Dermis blood vessel endothelial cell (primary cell): ENCODE results near the gene PROP1. TPM values are rescaled to one million over a fixed set of nuclear protein-coding genes. Genes with fewer than 3 reads are reported as not detected.
"Not testable (repeated sequence)": the region's sequence is repeated elsewhere in the genome, so short reads cannot be mapped to it uniquely, and the experiment has no call there.

ENCODE experiments used
- DNase-seq: peaks from one replicate; pipeline ENCODE4 v3.0.0; 2010
- total RNA-seq: library from RNA; depleted of rRNA; stranded (reverse); fragments of >200 nt; gene quantifications from 2 replicates; pipeline ENCODE4 v1.2.3, GENCODE V29; 2014

Gene PROP1
- total RNA-seq, result not detected in 2 replicates

DNA sequence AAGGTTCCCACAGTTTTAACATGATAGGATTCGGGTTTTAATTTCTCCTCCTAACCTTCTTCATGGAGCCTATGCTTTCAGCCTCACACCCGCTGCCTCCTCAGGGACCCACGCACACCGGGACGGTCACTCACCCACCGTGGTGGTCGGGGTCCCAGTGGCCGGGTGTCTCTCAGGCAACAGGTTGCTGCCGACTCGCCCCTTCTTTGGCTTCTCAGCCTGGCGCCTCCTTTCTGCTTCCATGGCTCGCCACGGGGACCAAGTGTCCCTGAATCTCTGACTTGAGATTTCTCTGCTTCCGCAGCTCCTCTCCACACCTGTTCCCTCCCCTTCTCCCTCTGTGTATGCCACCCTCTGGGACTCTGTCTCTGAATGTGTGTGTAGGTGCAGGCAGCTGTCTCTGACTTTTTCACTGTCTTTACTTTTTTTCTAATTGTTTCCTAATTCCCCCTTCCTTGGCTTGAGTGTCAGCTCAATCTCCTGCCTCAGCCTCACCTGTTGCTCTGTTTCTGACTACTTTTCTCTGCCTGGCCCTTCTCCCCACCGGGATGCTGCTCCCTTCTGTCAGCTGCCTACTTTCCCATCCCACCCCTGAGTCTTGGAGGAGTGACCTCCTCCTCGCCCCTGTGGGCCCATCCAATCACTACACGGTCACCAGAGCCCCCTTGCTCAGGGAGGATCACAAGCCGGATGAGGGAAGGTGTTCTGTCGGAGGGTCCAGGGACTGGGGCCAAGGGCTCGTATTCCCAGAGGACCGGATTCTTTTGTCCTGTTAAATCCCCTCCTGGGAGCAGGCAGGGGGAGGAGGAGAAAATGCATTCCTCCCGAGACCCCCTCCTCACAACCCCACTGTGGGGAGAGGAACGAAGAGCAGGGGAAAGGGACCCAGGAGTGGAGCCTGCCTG, at the start of gene PROP1:
PROP1 (minus strand) TSS at position 552 of the 905 bp plus-strand sequence; CDS start at position 243, 309 bp downstream.
- DNase-seq, result no peak

DNA sequence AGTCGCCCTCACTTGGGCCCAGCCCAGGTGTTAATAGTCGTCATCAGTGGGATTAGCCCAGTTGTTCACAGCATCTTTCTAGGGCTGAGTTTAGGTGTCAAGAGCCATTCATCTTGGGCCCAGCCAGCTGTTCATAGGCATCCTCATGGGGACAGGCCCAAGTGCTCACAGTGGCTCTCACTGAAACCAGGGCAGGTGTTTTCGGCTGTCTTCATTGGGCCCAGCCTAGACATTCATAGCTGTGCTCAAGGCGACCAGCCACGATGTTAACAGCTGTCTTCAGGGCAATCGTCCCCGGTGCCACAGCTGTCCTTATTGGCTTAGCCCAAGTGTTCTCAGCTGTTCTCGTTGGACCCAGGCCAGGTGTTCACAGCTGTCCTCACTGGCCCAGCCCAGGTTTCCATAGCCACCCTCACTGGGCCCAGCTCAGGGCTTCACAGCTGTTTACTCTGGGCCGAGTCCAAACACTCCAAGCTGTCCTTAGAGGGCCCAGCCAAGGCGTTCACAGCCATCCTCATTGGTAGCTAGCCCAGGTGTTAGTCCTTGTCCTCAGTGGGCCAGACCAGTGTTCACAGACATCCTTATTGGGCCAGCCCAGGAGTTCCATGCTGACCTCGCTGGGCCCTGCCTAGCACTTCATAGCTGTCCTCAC, 23.5 kb upstream of the PROP1 start:
- DNase-seq, result not testable (repeated sequence)

- DNase-seq, result not testable (repeated sequence)
These were observed 16.7 kb upstream of the PROP1 start for GRCh38 chr5:178012758-178013157.

DNA sequence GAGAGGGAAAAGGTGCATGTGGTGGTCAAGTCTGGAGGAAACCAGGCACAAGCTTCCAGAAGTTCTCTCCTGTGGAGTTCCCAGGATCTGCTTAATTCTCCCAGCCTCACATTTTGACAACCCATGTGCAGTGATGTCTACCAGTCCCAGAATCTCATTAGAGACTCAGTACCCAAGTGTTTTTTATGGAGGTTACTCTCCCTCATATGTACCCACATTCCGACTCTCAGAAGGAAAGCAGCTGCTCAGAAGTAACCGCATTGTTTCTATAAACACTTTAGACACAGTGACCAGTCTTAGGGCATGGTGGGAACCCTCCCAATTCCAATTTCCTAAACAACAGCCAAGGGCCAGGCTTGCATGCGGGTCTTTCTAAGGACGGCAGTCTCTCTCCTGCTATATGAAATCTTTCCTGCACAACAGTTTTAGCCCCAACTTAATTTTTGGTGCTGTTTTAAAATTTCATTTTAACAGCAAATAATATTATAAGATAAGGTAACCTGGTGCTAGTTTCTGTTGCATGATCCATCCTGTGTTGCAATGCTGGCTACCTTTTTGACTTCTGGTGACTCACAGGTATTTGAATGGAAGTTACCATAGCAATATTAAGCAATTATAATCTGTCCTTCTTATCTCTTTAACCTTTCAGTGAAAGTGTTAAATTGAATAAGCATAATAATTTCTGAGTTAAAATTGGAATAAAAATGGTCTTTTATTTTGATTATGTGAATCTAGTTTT, 15.9 kb upstream of the PROP1 start:
- DNase-seq, result not testable (repeated sequence)

GRCh38 chr5:178007272-178007671, 11.2 kb upstream of the PROP1 start:
- not testable (repeated sequence) for DNase-seq

DNA sequence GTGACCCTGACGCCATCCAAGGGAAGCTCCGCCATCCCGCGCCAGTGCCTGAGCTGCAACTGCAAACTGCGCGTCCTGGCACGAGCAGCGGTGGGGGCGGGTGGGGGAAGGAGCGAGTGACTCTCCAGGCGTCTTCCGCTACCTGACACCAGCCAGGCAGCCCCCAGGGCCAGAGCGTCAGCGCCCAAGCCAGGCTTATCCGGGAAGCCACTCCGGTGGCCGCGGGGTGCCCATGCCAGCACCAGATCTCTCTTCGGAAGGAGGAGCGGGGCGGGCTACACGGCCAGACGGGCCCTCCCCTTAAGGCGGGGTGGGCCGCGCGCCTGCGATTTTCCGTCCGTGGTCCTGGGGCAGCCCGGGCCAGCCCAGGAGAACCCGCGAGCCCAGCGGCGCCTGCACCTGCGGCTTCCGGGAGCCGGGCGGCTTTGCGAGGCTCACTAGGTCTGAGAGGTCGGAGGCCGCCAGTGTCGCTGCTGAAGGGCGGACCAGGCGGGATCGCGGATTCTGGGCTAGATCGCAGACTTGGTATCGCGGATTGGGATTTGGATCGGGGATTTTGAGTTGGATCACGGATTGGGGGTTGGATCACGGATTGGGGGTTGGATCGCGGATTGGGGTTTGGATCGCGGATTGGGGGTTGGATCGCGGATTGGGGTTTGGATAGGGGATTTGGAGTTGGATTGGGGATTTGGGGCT, 10.6 kb upstream of the PROP1 start:
- not testable (repeated sequence) for DNase-seq

- DNase-seq, result not testable (repeated sequence)
These were observed 10.1 kb upstream of the PROP1 start for GRCh38 chr5:178006181-178006535.

- DNase-seq, result no peak
These were observed 1.8 kb upstream of the PROP1 start for GRCh38 chr5:177997846-177998245.

GRCh38 chr5:177997319-177997670, 1.3 kb upstream of the PROP1 start:
- DNase-seq, result no peak

DNA sequence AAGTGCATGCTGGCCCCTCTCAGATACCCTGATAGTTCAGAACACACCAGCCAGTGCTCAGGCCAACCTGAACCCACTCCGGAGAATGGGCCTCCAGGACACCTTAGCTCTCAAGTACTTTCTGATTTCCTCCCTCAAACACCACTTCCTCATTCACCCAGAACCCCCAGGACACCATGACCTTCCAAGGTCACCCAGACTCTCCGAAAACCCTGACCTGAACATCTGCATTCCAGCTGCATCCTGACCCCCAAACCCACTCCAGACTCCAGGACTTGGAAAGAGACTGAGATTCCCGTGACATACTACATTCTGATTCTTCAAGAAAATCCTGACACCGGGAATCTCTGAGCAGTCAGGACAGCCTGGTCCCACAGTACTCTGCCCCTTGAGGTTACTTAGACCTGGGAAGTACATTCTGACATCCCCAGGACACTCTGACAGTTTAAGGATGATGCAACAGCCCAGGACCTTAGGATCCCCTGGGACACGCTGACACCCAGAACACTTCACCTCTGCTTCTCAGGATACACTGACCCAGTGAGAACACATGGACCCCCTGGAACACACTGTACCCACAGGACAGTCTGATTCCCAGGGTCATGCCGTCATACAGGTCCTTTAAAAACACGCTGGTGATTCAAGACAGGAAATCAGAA, 747 bp upstream of the PROP1 start:
- no peak for DNase-seq

DNA sequence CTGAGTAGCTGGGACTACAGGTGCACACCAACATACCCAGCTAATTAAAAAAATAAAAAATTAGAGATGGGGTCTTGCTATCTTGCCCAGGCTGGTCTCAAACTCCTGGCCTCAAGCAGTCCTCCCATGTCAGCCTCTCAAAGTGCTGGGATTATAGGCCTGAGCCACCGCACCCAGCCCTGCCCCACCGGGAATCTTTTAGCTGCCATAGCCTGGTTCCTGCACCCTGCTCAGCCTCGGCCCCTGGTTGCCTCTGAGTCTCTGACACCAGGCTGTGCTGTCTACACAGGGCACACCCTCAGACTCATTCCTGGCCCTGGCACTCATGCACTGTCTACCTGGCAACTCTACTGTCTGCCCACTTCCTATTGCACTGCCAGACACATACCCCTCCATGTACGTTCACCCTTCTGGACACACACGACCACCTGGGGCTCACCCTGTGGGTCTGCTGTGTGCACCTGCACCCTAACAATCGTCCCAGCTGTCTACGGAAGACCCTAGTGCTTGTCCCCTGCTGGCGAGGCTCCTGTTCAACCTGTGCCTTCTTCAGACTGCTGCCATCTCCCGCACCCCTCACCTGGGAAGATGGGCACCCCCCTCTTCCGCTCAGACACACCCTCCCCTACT, 1.4 kb downstream of the PROP1 start:
- no peak for DNase-seq

GRCh38 chr5:177994063-177994462, 2.0 kb downstream of the PROP1 start:
- no peak for DNase-seq

- no peak for DNase-seq
These were observed 3.6 kb downstream of the PROP1 start for GRCh38 chr5:177992466-177992865.

GRCh38 chr5:177988989-177989625, 6.9 kb downstream of the PROP1 start:
- DNase-seq, result no peak

DNA sequence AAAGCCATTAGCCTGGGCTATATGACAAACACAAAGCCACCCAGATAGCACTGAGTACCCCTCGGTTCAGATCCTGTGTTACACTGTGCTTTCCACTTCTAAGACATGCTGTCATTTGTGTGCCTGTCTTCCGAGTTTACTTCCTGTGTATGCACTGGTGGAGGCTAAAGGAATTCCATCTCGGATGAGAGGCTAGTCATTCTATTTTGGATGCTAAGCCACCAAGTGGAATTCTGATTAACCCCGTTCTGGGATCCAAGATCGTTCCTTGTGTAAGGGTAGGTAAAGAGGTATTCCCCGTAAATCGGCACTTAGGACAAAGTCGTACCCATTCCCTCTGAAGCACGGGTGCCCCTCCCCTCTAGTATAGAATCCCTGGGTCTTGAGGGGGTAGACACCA, 8.7 kb downstream of the PROP1 start:
- no peak for DNase-seq

- DNase-seq, result no peak
These were observed 10.5 kb downstream of the PROP1 start for GRCh38 chr5:177985430-177986040.

- DNase-seq, result peak; percentile 19
These were observed 11.3 kb downstream of the PROP1 start for GRCh38 chr5:177984584-177985206.

GRCh38 chr5:177983763-177984583, 12.1 kb downstream of the PROP1 start:
- DNase-seq, result no peak

- no peak for DNase-seq
These were observed 13.1 kb downstream of the PROP1 start for GRCh38 chr5:177982956-177983355.
